ENCODE data around the gene DOP1A.

The DOP1A gene

DNA sequence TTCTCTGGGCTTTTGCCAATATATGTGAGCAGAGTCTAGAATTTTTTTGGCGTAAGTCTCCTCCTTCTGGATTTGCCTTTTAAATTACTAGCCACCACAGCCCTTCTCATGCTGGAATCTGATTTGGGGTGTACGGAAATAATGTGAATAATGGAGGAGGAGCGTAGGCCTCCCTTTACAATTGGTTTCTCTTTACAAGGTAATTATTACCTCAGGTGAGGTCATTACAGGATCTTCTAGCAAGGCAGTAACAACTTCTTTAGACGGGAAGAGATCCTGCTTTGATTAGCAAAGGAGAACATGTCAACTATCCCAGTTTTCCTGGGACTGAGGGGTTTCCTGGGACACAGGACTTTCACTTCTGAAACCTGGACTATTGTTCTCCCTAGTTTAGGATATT lies 134.6 kb downstream of the DOP1A start:
- no peak for DNase-seq

GRCh38 chr6:83215131-83216047 lies 147.9 kb downstream of the DOP1A start:
- peak; percentile 67 for DNase-seq

- DNase-seq, result no peak
Observed at GRCh38 chr6:83216806-83217205, 149.3 kb downstream of the DOP1A start.
